LNCaP clone FGC (cell line): ENCODE results near the gene CSTF1.
A peak's percentile ranks its signal among the peaks of the same experiment; 100 is the strongest.

Experiments
- DNase-seq: peaks from one replicate; pipeline ENCODE4 v3.0.0-alpha.2; 2011; ENCODE audit warnings: low read depth
- H3K4me3 ChIP-seq: 2 replicates; pipeline ENCODE4 v1.5.1; 2011; ENCODE audit warnings: mild to moderate bottlenecking, low read depth, low read length, control low read depth
- TF ChIP-seq, protein P1 (sequence below): IDR thresholded peaks from 2 replicates; pipeline ENCODE4 v1.5.1; 2012; ENCODE audit warnings: mild to moderate bottlenecking; ENCODE audit not compliant: control insufficient read depth, insufficient read depth; ENCODE audit errors: extremely low read depth

Gene CSTF1

DNA sequence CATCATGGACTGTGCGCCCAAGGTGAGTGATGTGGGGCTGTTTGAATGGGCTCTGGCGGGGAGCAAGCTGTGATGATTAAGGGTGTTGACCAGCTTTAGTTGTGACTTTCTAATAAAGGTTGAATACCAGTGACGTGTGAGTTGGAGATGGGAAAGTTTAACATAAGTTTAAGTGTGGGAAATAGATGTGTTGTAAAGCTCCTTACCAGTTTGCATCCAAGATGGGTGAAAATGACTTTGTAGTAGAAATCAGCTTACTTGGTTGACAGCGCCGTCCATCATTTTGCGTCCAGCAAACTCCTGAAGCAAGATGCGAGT, 20.0 kb downstream of the CSTF1 start:
- TF ChIP-seq, protein P1, sequence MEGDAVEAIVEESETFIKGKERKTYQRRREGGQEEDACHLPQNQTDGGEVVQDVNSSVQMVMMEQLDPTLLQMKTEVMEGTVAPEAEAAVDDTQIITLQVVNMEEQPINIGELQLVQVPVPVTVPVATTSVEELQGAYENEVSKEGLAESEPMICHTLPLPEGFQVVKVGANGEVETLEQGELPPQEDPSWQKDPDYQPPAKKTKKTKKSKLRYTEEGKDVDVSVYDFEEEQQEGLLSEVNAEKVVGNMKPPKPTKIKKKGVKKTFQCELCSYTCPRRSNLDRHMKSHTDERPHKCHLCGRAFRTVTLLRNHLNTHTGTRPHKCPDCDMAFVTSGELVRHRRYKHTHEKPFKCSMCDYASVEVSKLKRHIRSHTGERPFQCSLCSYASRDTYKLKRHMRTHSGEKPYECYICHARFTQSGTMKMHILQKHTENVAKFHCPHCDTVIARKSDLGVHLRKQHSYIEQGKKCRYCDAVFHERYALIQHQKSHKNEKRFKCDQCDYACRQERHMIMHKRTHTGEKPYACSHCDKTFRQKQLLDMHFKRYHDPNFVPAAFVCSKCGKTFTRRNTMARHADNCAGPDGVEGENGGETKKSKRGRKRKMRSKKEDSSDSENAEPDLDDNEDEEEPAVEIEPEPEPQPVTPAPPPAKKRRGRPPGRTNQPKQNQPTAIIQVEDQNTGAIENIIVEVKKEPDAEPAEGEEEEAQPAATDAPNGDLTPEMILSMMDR, result no peak
- no peak overlapping the region for H3K4me3 ChIP-seq
- DNase-seq, result no peak

DNA sequence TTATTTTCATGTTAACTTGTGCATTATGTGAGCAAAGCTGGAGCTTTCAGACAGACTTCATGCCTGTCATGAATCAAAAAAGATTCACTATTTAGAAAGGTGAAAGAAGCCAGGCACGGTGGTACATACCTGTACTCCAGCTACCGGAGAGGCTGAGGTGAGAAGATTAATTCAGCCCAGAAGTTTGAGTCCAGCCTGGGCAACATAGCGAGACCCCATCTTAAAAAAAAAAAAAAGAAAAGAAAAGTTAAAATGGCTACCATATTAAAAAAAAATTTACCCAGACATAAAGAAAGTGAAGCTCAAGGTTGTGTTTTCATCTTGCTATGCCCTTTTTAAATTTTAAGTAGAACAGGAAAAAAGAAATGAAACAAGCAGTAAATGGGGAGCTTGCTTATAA, 20.5 kb downstream of the CSTF1 start:
- TF ChIP-seq, protein P1, result no peak
- H3K4me3 ChIP-seq, result no peak overlapping the region
- no peak for DNase-seq

DNA sequence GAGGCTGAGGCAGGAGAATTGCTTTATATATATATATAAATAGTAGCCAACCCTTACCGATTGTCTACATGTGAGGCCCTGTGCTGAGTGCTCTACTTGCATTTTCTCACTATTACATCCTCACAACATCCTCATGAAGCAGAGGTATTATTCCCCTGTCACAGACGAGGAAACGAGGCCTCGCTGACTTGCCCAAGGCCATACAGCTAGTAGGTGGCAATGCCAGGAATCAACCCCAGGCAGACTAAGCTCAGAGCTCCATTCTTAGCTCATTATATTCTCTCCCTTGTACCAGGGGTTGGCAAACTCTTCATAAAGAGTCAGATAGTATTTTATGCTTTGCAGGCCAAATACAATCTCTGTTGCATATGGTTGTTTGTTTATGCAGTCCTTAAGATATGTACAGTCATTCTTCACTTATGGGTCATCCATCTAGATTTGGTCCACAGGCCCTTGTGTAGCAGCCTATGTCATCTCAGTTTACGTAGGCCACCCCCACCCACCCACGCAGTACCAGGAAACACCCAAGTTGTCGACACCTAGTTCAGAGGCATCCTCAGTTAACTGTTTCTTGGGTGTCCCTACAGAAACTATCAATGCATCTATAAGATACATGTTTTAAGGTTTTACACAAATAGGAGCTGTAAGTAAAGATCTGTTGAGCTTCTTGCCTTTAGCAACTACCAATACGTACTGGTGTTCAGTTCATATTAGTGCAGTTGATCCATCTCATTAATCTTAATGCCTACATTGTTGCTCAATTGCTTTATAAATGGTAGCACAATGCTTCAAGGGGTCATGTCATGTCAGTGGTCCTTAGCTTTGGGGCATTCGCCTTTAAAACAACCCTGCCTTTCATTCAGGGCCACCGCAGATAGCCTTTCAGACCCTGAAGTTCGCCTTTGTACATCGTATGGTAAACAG, 22.7 kb downstream of the CSTF1 start:
- TF ChIP-seq, protein P1, result no peak
- no peak overlapping the region for H3K4me3 ChIP-seq
- no peak for DNase-seq

DNA sequence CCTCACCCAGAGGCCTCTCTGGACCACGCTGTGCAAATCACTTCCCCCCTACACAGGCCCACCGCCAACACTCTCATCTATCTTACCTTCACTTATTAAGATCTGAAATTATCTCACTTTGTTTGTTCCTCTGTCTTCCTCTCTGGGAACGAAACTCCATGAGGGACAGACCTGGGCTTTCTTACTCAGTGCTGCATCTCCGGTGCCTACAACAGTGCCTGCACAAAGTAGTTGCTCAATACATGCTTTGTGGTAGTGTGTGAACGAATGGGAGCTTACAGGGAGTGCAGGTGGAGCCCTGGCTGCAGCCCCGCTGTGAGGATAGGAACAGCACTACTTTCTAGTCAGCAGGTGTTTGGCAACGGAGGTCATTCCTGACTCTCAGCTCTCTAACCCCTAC, 25.0 kb downstream of the CSTF1 start:
- no peak for DNase-seq
- TF ChIP-seq, protein P1, result no peak
- H3K4me3 ChIP-seq, result no peak overlapping the region

DNA sequence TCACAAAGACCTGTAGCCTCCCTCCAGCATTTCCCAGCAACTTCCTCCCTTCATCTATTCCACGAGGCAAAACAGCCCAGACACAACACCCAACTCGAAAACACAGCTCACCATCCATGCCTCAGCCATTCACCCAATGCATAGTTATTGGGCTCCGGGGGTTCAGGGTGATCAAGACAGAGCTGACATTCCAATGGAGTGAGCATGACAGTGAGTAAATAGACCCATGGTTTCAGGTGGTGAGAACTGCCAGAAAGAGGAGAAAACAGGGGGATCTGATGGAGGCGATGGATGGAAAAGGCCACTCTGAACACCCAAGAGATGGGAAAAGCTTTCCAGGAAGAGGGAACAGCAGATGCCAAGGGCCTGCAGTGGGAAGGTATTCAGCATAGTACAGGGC, 25.5 kb downstream of the CSTF1 start:
- TF ChIP-seq, protein P1, result no peak
- DNase-seq, result no peak
- H3K4me3 ChIP-seq, result no peak overlapping the region

DNA sequence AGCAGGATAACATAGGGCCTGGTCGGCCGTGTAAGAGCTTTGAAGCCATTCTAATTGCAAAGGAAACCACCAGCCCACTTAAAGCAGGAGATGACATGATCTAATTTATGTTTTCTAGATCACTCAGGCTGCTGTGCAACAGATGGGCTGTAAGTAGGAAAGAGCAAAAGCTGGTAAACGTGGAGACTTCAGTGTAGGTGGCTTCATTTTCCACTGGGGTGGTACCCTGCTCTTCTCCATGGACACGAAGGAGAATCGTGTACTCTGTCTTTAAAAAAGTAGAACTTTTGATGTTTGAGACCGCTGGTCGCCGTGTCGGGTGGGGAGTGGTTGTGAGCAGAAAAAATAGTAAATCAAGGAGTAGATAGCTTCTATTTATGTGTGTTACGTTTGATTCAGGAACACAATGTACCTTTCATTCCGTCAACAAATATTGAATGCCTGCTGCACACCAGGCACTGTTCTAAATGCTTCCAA, 26.0 kb downstream of the CSTF1 start:
- DNase-seq, result peak; percentile 6
- no peak overlapping the region for H3K4me3 ChIP-seq
- TF ChIP-seq, protein P1, result no peak

DNA sequence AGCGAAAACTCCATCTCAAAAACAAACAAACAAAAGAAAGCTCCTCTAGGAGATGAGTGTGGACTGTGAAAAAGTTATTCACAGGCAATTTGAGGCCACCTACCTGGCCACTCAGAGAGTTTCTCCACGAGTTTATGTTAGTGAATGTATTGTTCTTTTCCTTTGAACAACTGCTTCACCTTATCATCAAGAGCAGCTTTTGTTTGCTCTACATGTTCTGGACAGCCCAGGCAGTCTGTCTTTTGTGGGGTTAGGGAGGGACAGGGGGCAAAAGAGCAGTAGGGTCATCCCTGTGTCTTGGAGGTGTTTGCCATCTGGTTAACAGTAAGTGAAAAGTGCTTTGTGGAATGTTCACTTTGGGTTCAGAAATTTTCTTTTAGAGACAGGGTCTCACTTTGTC, 27.6 kb downstream of the CSTF1 start:
- no peak for DNase-seq
- no peak overlapping the region for H3K4me3 ChIP-seq
- TF ChIP-seq, protein P1, result no peak
